ENCODE measurements around the gene KDM4B. TPM values are rescaled to one million over a fixed set of nuclear protein-coding genes. Genes with fewer than 3 reads are reported as not detected.
A peak's percentile ranks its signal among the peaks of the same experiment; 100 is the strongest.

KDM4B gene
- total and polyA plus RNA-seq, 9 of the 15 experiments (the other 6 are each of a cell fraction or from before 2014, with no cell fraction given) = 0.21 to 29.9 (median 7.3) TPM

- ChIA-PET CTCF (ENCODE audit: low intra/inter-chr PET ratio) (no interaction called here), POLR2A (interaction anchor here (0.9 kb wide), 1 partner anchor 95 kb away, joined by 6 read pairs; no protein-coding TSS in a partner anchor)
- BruUV-seq (replicated peaks) = no TSS peak
- H3K9me3 ChIP-seq (replicated peaks; ENCODE audit: control insufficient read depth, insufficient read depth, low read depth, low read length) = no peaks in the 10 kb centered on the region
- TF ChIP-seq TCF3 (CRISPR knock-in tag; IDR thresholded peaks at IDR 0.05) (no peak), RNF2 (IDR thresholded peaks at IDR 0.05) (no peak), RHOXF2B (CRISPR knock-in tag; conservative IDR thresholded peaks at IDR 0.05) (no peak), ZNF778 (CRISPR knock-in tag; IDR thresholded peaks at IDR 0.05) (no peak), DPF2 (IDR thresholded peaks at IDR 0.05) (no peak), TAF15 (IDR thresholded peaks at IDR 0.05; ENCODE audit: low read depth, low read length) (no peak), SMARCE1 (IDR thresholded peaks at IDR 0.05) (no peak), ETV5 (CRISPR knock-in tag; IDR thresholded peaks at IDR 0.05; ENCODE audit: low read depth) (no peak), HIVEP1 (CRISPR knock-in tag; IDR thresholded peaks at IDR 0.05) (no peak), ZBTB8A (IDR thresholded peaks at IDR 0.05; ENCODE audit: partially characterized antibody) (no peak), SREBF2 (CRISPR knock-in tag; IDR thresholded peaks at IDR 0.05) (no peak), SIRT6 (IDR thresholded peaks at IDR 0.05; ENCODE audit: low read depth, low read length) (no peak), OTX1 (CRISPR knock-in tag; IDR thresholded peaks at IDR 0.05) (no peak)
- in situ Hi-C loops (cut with MboI) = no loop called here
- H4K20me1 ChIP-seq (replicated peaks; ENCODE audit: control insufficient read depth, insufficient read depth, low read length) = no peaks in the 10 kb centered on the region
- no peak overlapping the region for H3K4me3 ChIP-seq
- intact Hi-C loops (cut with micrococcal nuclease) = no loop called here
- no peaks in the 10 kb centered on the region for H3K27me3 ChIP-seq (ENCODE audit: control insufficient read depth in 2 of 2, insufficient read depth in 2 of 2, low read length in 2 of 2)
- peaks cover 11% of the 10 kb centered on the region; the same call in 2 of the 3 replicates for H3K36me3 ChIP-seq (ENCODE audit: control insufficient read depth, insufficient read depth, low read length)
- no peaks in the 10 kb centered on the region for H3K79me2 ChIP-seq (ENCODE audit: control insufficient read depth, insufficient read depth, low read length)
- H2AFZ ChIP-seq (ENCODE audit: low read depth, low read length) = no peak overlapping the region
- peak overlapping the region in 1 of 2 experiments; percentile 45; a peak in 2 of 4 replicates for H3K9ac ChIP-seq (ENCODE audit: insufficient read depth in 1 of 2, low read depth in 2 of 2, low read length in 2 of 2)
- no peak overlapping the region for H3K4me2 ChIP-seq (ENCODE audit: insufficient read depth, low read length)
- H3K27ac ChIP-seq (ENCODE audit: extremely low read depth, low read depth, low read length) = no peak overlapping the region
- 81% methylated on average over 8 of the region's 10 CpGs for WGBS (ENCODE audit: insufficient coverage, low coverage, missing lambda C conversion rate)
- no peak for FAIRE-seq
- H3K4me1 ChIP-seq (replicated peaks in 1 of 2; ENCODE audit: control insufficient read depth in 2 of 2, insufficient read depth in 2 of 2, low read length in 2 of 2) = peaks cover 0 to 38% of the 10 kb centered on the region in 2 experiments; a peak in 2 of 5 replicates
- peaks cover 3% of the 10 kb centered on the region for H3K9me1 ChIP-seq (ENCODE audit: control insufficient read depth, insufficient read depth, low read length)
- ATAC-seq = no peak
- no peak for DNase-seq (ENCODE audit: extremely low read depth in 1 of 4, low spot score in 3 of 4)
Observed at GRCh38 chr19:5149508-5149907, 180.6 kb downstream of the KDM4B start.
